Neuron (in vitro differentiated cells): Measurements from ENCODE around the gene TWF1.
"Not testable (repeated sequence)": the region's sequence is repeated elsewhere in the genome, so short reads cannot be mapped to it uniquely, and the experiment has no call there.

Experiments used
- H2AFZ ChIP-seq: one replicate; pipeline ENCODE4 v1.6.1; 2013; ENCODE audit warnings: low read depth, mild to moderate bottlenecking, inconsistent platforms, low read length, moderate library complexity
- H3K27me3 ChIP-seq: one replicate; pipeline ENCODE4 v1.6.1; 2013; ENCODE audit warnings: low read length; ENCODE audit not compliant: insufficient read depth
- H3K36me3 ChIP-seq: one replicate; pipeline ENCODE4 v1.6.1; 2013; ENCODE audit warnings: low read length; ENCODE audit not compliant: insufficient read depth
- H3K4me1 ChIP-seq: one replicate; pipeline ENCODE4 v1.6.1; 2013; ENCODE audit warnings: low read length; ENCODE audit not compliant: insufficient read depth
- H3K4me3 ChIP-seq: 2 replicates; pipeline ENCODE4 v1.5.1; 2013; ENCODE audit warnings: mild to moderate bottlenecking, low read length, moderate library complexity
- H3K9me3 ChIP-seq: one replicate; pipeline ENCODE4 v1.6.1; 2013; ENCODE audit warnings: low read length

The TWF1 gene

DNA sequence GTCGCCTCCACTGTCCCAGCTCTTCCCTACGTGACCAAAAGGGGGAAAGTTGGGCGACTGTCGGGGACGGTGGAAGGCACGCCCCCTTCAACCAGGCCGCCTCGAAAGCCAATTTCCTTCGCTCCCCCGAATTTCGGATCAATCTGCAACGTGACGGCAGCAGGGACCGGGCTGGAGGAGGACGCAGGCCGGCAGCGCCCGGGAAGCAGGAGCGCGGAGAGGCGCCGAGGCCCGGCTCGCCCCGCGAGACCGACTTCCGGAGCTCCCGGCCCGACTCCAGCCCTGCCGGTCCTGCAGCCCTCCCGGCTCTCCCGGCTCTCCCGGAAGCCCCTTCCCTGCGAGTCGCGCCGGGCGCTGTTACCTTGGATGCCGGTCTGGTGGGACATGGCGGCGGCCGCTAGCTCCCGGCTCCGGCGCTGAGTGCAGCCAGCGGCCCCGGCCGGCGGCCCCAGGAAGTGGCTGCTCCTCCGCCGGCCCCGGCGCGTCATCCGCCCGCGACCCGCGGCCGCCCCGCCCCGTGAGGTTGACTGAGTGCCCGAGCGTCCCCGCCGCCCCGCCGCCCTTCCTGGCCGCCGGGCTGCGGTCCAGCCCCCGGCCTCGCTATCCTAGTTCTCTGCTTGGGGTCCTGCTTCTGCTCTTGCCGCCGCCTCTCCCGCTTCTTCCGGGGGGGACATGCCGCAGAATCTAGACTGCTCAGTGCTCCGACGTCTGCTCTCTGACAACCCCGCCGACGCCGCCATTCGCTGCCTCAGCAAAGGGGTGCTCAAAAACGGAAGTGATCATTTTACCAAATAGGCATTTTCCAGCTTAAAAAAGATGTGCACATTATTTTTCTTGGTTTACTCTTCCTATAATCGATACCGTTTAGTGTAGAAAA is at the start of gene TWF1:
TWF1 (minus strand) TSS at position 458 of the 877 bp plus-strand sequence; CDS start at position 386, 72 bp downstream.
- H2AFZ ChIP-seq: peak within 1 kb of the TSS; percentile 93
- H3K36me3 ChIP-seq: peaks cover 20% of the 10 kb centered on the region
- no peaks in the 10 kb centered on the region for H3K27me3 ChIP-seq
- peak within 1 kb of the TSS; percentile 86 for H3K4me3 ChIP-seq
- H3K4me1 ChIP-seq: peaks cover 31% of the 10 kb centered on the region
- no peaks in the 10 kb centered on the region for H3K9me3 ChIP-seq

DNA sequence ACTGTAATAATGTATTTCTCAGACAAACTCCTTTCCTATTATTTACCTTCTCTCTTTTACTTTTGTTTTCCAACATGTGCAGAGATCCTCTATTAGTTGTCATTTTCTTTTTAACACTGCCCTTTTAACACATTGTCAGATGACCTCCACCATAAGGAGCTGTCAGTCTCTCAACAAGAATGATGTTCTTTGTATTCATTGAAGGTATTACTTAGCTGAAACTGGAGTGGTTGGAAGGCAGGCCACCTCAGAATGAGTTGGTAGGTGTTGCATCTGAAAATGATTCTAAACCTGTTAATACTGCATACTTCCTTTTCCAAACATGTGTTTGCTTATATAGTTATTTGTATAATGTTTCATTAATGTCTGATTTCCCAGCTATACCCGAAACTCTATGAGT is 46.6 kb upstream of the TWF1 start:
- Histone ChIP-seq H3K4me3 (no peak overlapping the region), H3K36me3 (peaks cover 1% of the 10 kb centered on the region), H3K27me3 (no peaks in the 10 kb centered on the region), H3K9me3 (no peaks in the 10 kb centered on the region), H3K4me1 (peaks cover 2% of the 10 kb centered on the region), H2AFZ (no peak overlapping the region)

DNA sequence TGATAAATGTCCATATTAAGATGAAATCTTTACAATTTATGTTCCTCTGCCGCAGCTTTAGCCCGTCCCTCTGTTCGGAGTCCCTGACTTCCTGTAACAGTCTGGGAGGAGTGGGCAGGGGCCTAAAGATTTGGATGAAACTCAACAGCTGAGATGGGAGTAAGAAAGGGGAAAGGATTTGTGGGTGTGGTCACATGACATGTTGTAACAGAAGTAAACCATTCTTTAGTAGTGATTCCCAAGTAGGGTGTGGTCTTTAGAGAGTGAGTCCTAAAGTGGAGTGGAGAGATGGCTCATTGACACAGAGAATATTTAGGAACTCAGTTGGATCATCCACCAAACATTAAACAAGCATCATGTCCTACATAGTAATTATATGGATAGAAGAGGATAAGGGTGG is 42.7 kb upstream of the TWF1 start:
- H3K27me3 ChIP-seq: no peaks in the 10 kb centered on the region
- H2AFZ ChIP-seq: no peak overlapping the region
- peaks cover 1% of the 10 kb centered on the region for H3K36me3 ChIP-seq
- no peak overlapping the region for H3K4me3 ChIP-seq
- H3K4me1 ChIP-seq: peaks cover 14% of the 10 kb centered on the region
- no peaks in the 10 kb centered on the region for H3K9me3 ChIP-seq

- no peaks in the 10 kb centered on the region for H3K27me3 ChIP-seq
- peaks cover 1% of the 10 kb centered on the region for H3K36me3 ChIP-seq
- no peak overlapping the region for H2AFZ ChIP-seq
- no peaks in the 10 kb centered on the region for H3K9me3 ChIP-seq
- no peak overlapping the region for H3K4me3 ChIP-seq
- H3K4me1 ChIP-seq: peaks cover 14% of the 10 kb centered on the region
These were observed 42.0 kb upstream of the TWF1 start for GRCh38 chr12:43848226-43848507.

GRCh38 chr12:43847425-43848225 is 41.5 kb upstream of the TWF1 start:
- peaks cover 12% of the 10 kb centered on the region for H3K4me1 ChIP-seq
- not testable (repeated sequence) for H3K4me3 ChIP-seq, H2AFZ ChIP-seq, H3K36me3 ChIP-seq, H3K27me3 ChIP-seq, H3K9me3 ChIP-seq

- Histone ChIP-seq H3K9me3 (no peaks in the 10 kb centered on the region), H3K4me3 (no peak overlapping the region), H3K27me3 (no peaks in the 10 kb centered on the region), H3K4me1 (peaks cover 7% of the 10 kb centered on the region), H3K36me3 (no peaks in the 10 kb centered on the region), H2AFZ (no peak overlapping the region)
These were observed 36.1 kb upstream of the TWF1 start for GRCh38 chr12:43842259-43842658.

DNA sequence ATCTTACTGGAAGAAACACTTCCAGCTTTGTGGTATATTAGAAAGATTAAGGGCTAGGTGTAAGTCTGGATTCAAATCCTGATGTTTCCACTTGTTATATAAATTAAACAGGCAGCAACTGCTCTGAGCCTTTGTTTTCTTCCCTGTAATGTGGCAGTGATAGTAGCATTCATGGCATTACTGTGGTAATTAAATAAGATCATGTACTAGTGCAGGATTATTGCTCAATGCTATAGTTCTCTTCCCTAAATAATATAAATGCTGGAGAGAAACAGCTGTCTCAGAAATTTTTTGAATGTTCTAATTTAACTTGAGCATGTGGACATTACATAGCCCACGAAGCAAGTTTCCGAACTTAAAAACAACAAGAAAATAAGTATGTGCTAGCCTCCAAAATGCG is 35.1 kb upstream of the TWF1 start:
- H3K4me1 ChIP-seq: no peaks in the 10 kb centered on the region
- no peak overlapping the region for H2AFZ ChIP-seq
- no peaks in the 10 kb centered on the region for H3K27me3 ChIP-seq
- H3K4me3 ChIP-seq: no peak overlapping the region
- no peaks in the 10 kb centered on the region for H3K36me3 ChIP-seq
- no peaks in the 10 kb centered on the region for H3K9me3 ChIP-seq

GRCh38 chr12:43840338-43840737 is 34.2 kb upstream of the TWF1 start:
- no peak overlapping the region for H3K4me3 ChIP-seq
- no peak overlapping the region for H2AFZ ChIP-seq
- no peaks in the 10 kb centered on the region for H3K9me3 ChIP-seq
- no peaks in the 10 kb centered on the region for H3K36me3 ChIP-seq
- no peaks in the 10 kb centered on the region for H3K4me1 ChIP-seq
- H3K27me3 ChIP-seq: no peaks in the 10 kb centered on the region

DNA sequence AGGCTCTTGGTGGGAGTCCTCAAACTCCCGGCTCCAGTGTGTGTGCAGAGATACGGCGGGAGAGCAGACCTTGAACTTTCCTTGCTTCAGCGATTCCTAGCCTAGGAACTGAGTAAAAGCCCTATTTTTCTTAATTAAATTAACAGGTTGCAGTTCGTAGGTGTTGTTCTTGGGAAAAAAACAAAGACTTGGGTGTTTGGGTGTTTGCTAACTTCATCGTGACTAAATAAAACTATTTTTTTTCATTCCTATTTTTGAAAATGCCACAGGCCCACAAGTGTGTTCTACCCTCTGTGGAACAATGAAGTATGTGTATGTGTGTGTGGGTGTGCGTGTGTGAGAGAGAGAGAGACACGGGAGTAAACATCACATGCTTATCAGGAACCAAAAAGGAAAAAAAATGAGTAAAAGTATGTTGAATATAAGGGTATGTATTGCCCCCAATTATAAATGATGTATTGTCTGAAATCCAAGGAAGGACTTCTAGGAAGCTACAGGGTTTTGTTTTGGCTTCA is 30.4 kb upstream of the TWF1 start:
- peaks cover 2% of the 10 kb centered on the region for H3K27me3 ChIP-seq
- no peaks in the 10 kb centered on the region for H3K36me3 ChIP-seq

DNA sequence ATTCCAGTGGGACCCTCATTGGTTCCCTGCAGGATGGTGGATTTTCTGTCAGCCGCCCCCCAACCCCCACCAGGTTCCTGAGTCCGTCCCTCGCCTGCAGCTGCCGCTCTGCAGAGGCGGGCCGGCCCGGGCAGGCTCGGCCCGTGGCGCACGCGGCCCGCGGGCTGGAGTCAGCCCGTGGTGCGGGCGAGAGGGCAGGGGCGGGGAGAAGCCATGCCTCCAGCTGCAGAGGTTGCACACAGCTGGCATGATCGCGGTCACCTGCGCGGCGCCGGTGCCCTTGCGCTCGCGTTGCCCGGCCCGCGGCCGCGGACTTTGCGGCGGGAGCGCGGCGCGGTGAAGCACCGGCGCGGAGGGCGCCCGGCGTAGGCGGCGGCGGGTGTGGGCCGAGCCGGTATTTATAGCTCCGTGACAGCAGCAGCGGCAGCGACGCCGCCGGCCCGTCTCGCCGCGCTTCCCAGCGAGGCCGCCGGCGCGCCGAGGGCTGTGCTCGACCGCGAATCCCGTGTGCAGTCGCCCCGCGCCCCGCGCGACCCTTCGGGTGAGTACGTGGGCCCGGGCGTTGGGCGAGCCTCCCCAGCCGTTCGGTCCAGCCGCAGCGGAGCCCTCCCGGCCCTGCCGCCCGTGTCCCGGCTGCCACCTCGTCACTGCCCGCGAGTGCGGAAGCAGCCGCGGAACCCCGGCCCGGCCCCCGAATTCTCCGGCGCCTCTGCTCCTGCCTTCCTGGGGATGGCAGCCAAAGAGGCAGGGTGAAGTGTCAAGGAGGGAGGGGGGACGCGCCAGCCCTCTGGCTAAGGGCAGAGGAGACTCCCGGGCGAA is 29.7 kb upstream of the TWF1 start, which contains the start of gene TMEM117:
TMEM117 (plus strand) TSS at position 426 of the 819 bp plus-strand sequence.
- Histone ChIP-seq H2AFZ (peak within 1 kb of the TSS; percentile 86), H3K4me1 (no peaks in the 10 kb centered on the region), H3K36me3 (no peaks in the 10 kb centered on the region), H3K9me3 (no peaks in the 10 kb centered on the region), H3K27me3 (peaks cover 2% of the 10 kb centered on the region), H3K4me3 (peak within 1 kb of the TSS; percentile 73)

More for the DNA sequence above, 30.4 kb upstream of the TWF1 start:
- Histone ChIP-seq H3K9me3 (no peaks in the 10 kb centered on the region), H2AFZ (peak overlapping the region; percentile 86), H3K4me3 (peak overlapping the region; percentile 73), H3K4me1 (no peaks in the 10 kb centered on the region)

- H3K4me3 ChIP-seq: peak overlapping the region; percentile 73
- no peaks in the 10 kb centered on the region for H3K9me3 ChIP-seq
- H2AFZ ChIP-seq: peak overlapping the region; percentile 86
- H3K36me3 ChIP-seq: no peaks in the 10 kb centered on the region
- H3K4me1 ChIP-seq: no peaks in the 10 kb centered on the region
- H3K27me3 ChIP-seq: peaks cover 2% of the 10 kb centered on the region
These were observed 29.1 kb upstream of the TWF1 start for GRCh38 chr12:43835264-43835655.

DNA sequence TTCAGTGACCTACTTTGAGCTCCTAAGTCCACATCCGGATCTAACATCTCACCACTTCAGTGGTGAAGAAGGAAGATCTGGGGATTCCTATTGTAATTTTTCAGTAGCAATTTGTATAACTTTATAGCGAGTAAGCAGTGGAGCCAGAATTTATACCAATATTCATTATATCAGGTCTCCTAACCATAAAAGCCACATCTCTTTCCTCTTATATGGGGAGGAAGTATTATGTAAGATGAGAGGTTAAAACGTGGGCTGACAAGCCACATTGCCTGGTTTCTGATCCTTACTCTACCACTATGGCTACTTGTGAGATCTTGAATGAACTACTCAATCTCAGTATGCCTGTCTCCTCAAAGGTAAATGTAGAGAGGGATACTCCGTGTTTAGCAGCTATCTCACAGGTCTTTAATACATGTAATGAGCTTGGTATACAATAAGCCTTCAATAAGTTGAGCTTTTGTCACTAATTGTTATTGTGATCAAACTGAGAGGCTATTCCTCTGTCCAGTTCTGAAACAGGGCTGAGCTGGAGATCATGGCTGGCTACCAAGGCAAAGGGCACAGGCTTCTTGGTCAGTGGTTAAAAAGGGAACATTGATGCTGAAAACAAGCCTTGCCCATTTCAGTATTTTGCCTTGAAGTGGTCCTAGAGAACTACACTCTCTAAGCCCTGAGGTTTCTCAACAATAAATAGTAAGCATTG is 26.5 kb upstream of the TWF1 start:
- Histone ChIP-seq H3K9me3 (no peaks in the 10 kb centered on the region), H3K4me3 (no peak overlapping the region)

More for the DNA sequence above, 26.5 kb upstream of the TWF1 start:
- Histone ChIP-seq H3K27me3 (peaks cover 2% of the 10 kb centered on the region), H3K4me1 (no peaks in the 10 kb centered on the region), H2AFZ (no peak overlapping the region), H3K36me3 (no peaks in the 10 kb centered on the region)
